GM12878 (cell line): ENCODE measurements around the gene LYZL1. TPM values are rescaled to one million over a fixed set of nuclear protein-coding genes. Genes with fewer than 3 reads are reported as not detected.

Experiments
- ATAC-seq: fragments of 200-7000 bp; cut with Tn5 transposase; 3 replicates; pipeline ENCODE4 v1.9.1; 2020; ENCODE audit warnings: mild to moderate bottlenecking, moderate library complexity
- BruUV-seq: library from RNA; stranded (reverse); fragments of 400-500 nt; replicated peaks from 2 replicates; lab custom pipeline; 2021; lab: Mats Ljungman, UMichigan
- CTCF ChIA-PET: fragments of 300-600 bp; sonication (Branson Sonifier 250); formaldehyde crosslinking; extraction: SDS; loops from one replicate; lab custom pipeline; 2021; ENCODE audit warnings: inconsistent platforms; lab: Yijun Ruan, JAX
- POLR2A ChIA-PET: fragments of 350-600 bp; formaldehyde crosslinking; extraction: SDS; loops from one replicate; lab custom pipeline; 2021; ENCODE audit warnings: inconsistent platforms; lab: Charles Lee
- RAD21 ChIA-PET: fragments of 300-600 bp; sonication (Branson Sonifier 250); formaldehyde crosslinking; loops from one replicate; lab custom pipeline; 2023; ENCODE audit warnings: antibody characterized with exemption; ENCODE audit not compliant: unreplicated experiment; lab: Charles Lee
- SMC1A ChIA-PET: fragments of 300-600 bp; sonication (Branson Sonifier 250); formaldehyde crosslinking; loops from one replicate; lab custom pipeline; 2023; ENCODE audit not compliant: unreplicated experiment, uncharacterized antibody; lab: Charles Lee
- DNase-seq: peaks from one replicate; pipeline ENCODE4 v3.0.0-alpha.2; 2011; ENCODE audit warnings: low read depth, low spot score
- FAIRE-seq: peaks from 3 replicates; lab custom pipeline; 2011; peaks lifted over from hg19 to GRCh38; lab: Jason Lieb, UNC
- H2AFZ ChIP-seq: 2 replicates; pipeline ENCODE4 v1.6.0; 2011; ENCODE audit warnings: low read depth, low read length, control low read depth; ENCODE audit not compliant: control insufficient read depth
- H3K27ac ChIP-seq: 2 replicates; pipeline ENCODE4 v1.5.1; 2011; ENCODE audit warnings: control low read depth; ENCODE audit not compliant: control insufficient read depth, insufficient read depth
- H3K27me3 ChIP-seq, 2 experiments: replicated peaks in 1 of 2; 2 replicates each; pipeline versions ENCODE4 v1.6.0 to v1.6.1; 2011; ENCODE audit warnings: low read length in 1 of 2; ENCODE audit not compliant: control insufficient read depth in 2 of 2, insufficient read depth in 2 of 2
- H3K36me3 ChIP-seq, 2 experiments: 2 replicates each; pipeline ENCODE4 v1.5.1; 2011; ENCODE audit warnings: low read length in 1 of 2; ENCODE audit not compliant: control insufficient read depth in 2 of 2, insufficient read depth in 2 of 2
- H3K4me1 ChIP-seq: 2 replicates; pipeline ENCODE4 v1.6.1; 2011; ENCODE audit warnings: mild to moderate bottlenecking, low read length, moderate library complexity, mixed read lengths; ENCODE audit not compliant: control insufficient read depth, insufficient read depth
- H3K4me2 ChIP-seq: 2 replicates; pipeline ENCODE4 v1.6.0; 2011; ENCODE audit warnings: control low read depth; ENCODE audit not compliant: control insufficient read depth, insufficient read depth
- H3K4me3 ChIP-seq: fragments of 200-600 bp; sonication (generic); 2 replicates; pipeline ENCODE4 v1.5.1; 2016
- H3K79me2 ChIP-seq: 2 replicates; pipeline ENCODE4 v1.6.0; 2011; ENCODE audit warnings: low read length; ENCODE audit not compliant: control insufficient read depth, insufficient read depth
- H3K9ac ChIP-seq: 2 replicates; pipeline ENCODE4 v1.8.0; 2011; ENCODE audit warnings: low read length, control low read depth, mixed read lengths; ENCODE audit not compliant: control insufficient read depth, insufficient read depth
- H3K9me3 ChIP-seq: replicated peaks from 3 replicates; pipeline ENCODE4 v1.5.1; 2011; ENCODE audit warnings: mild to moderate bottlenecking, low read length; ENCODE audit not compliant: control insufficient read depth, insufficient read depth
- H4K20me1 ChIP-seq: 2 replicates; pipeline ENCODE4 v1.6.0; 2011; ENCODE audit not compliant: control insufficient read depth, insufficient read depth
- EZH2 ChIP-seq: IDR thresholded peaks from 2 replicates; pipeline ENCODE4 v1.6.1; 2012; ENCODE audit warnings: low read depth, mild to moderate bottlenecking, control low read depth, inconsistent platforms, low read length, borderline replicate concordance; ENCODE audit not compliant: control insufficient read depth
- KDM1A ChIP-seq: fragments of 200-600 bp; sonication (generic); IDR thresholded peaks from 2 replicates; pipeline ENCODE4 v1.6.1; 2016; ENCODE audit warnings: borderline replicate concordance
- MEF2B ChIP-seq: fragments of 450-650 bp; IDR thresholded peaks from 2 replicates; pipeline ENCODE4 v1.6.1; 2018; ENCODE audit warnings: mild to moderate bottlenecking, moderate library complexity; ENCODE audit not compliant: partially characterized antibody, poor library complexity, severe bottlenecking
- MTA2 ChIP-seq: fragments of 450-650 bp; IDR thresholded peaks from 2 replicates; pipeline ENCODE4 v1.6.1; 2016; ENCODE audit warnings: low read depth, mild to moderate bottlenecking, moderate library complexity
- RAD21 ChIP-seq: IDR thresholded peaks from 2 replicates; pipeline ENCODE4 v1.6.1; 2011; ENCODE audit warnings: mild to moderate bottlenecking, low read depth, low read length, moderate library complexity; ENCODE audit not compliant: insufficient read depth
- RAD51 ChIP-seq: fragments of 450-650 bp; IDR thresholded peaks from 2 replicates; pipeline ENCODE4 v1.6.1; 2016; ENCODE audit warnings: moderate library complexity, mild to moderate bottlenecking, inconsistent platforms
- RCOR1 ChIP-seq: conservative IDR thresholded peaks from 2 replicates; pipeline ENCODE4 v1.6.1; 2012; ENCODE audit warnings: low read depth, low read length, improper control_type of control experiment
- ZNF384 ChIP-seq: IDR thresholded peaks from 2 replicates; pipeline ENCODE4 v1.6.1; 2012; ENCODE audit warnings: low read depth, mild to moderate bottlenecking, low read length, improper control_type of control experiment, borderline replicate concordance
- WGBS: methylation state at CpG from one replicate; pipeline ENCODE4 v1.1.6; 2016; ENCODE audit warnings: low lambda C conversion rate; ENCODE audit not compliant: insufficient replicate concordance, insufficient coverage; ENCODE audit errors: missing lambda C conversion rate; 5-methylcytosine and 5-hydroxymethylcytosine counted together
- in situ Hi-C: fragments of 300-500 bp; cut with MboI; formaldehyde crosslinking; loops from 9 replicates; pipeline ENCODE4 v1.14.3; 2018; ENCODE audit warnings: mixed read lengths
- intact Hi-C: fragments of 100-400 bp; cut with micrococcal nuclease; formaldehyde crosslinking; loops from one replicate; pipeline ENCODE4 v1.14.2; 2022; ENCODE audit not compliant: unreplicated experiment
- polyA plus RNA-seq, 11 experiments: library from polyadenylated mRNA; depleted of rRNA in 4 of 11; unstranded in 6 of 11; stranded (reverse) in 5 of 11; fragments of >200 nt; fragmentation: Nextera tagmentation in 4 of 11; fragmentation: Illumina TruSeq in 1 of 11; extraction: Ambion mirVana in 4 of 11; extraction: Trizol in 1 of 11; gene quantifications; 1 replicate in 1 of 11; 2 replicates in 10 of 11; pipeline versions ENCODE4 v1.2.1 to v1.2.3, GENCODE V29; 2011 to 2016; ENCODE audit warnings: inconsistent platforms in 2 of 11, missing spikeins in 2 of 11, low read depth in 1 of 11
- total RNA-seq, 4 experiments: library from RNA; depleted of rRNA in 3 of 4; stranded (reverse); fragments of >200 nt in 3 of 4; fragmentation: Illumina TruSeq in 1 of 4; extraction: Trizol in 1 of 4; gene quantifications; 2 replicates each; pipeline versions ENCODE4 v1.2.1 to v1.2.3, GENCODE V29; 2013 to 2021
- TF ChIP-seq, protein P1 (sequence below): fragments of 450-650 bp; IDR thresholded peaks from 2 replicates; pipeline ENCODE4 v1.6.1; 2016; ENCODE audit warnings: mild to moderate bottlenecking

The LYZL1 gene
- total and polyA plus RNA-seq, 10 of the 15 experiments (the other 5 are each of a cell fraction or from before 2014, with no cell fraction given), result not detected

DNA sequence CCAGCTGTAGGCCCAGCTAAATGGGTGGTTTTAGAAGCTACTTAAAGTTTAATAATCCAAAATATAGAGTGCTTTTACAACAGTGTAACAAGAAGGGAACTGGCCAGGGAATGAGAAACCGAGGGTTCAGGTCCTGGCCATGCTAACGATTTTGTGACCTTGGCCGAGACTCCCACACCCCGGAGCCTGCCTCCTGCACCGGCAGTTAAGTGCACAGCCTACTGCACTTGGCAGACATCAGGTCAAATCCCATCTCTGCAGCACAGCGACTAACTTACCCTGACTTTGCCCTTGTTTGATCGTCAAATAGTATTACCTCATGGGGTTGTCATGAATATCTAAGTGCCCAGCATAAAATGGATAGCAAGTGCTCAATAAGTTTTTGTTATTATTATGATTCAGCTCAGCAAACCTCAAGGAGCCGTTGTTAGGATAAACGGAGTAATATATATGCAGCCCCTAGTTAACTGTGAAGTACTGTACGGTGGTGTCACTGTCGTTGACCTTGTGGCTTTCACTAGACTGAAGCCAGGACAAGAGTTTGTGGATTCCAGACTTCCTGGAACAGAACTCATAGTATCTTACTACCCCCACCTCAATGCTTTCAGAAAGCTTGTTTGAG is 35.5 kb downstream of the LYZL1 start:
- no peaks in the 10 kb centered on the region for H3K36me3 ChIP-seq
- ATAC-seq, result no peak
- no peak overlapping the region for H3K4me2 ChIP-seq
- H3K27me3 ChIP-seq, result no peaks in the 10 kb centered on the region; a peak in 1 of 4 replicates
- no peaks in the 10 kb centered on the region for H3K9me3 ChIP-seq
- H3K9ac ChIP-seq, result no peak overlapping the region
- no TSS peak for BruUV-seq
- ChIA-PET POLR2A (no interaction called here), CTCF (no interaction called here), SMC1A (no interaction called here)
- H2AFZ ChIP-seq, result no peak overlapping the region
- H3K4me1 ChIP-seq, result no peaks in the 10 kb centered on the region
- WGBS, result 33% methylated on average over 11 of the region's 11 CpGs
- no peak for TF ChIP-seq ZNF384
- no peak for TF ChIP-seq RAD21
- TF ChIP-seq RCOR1, result no peak
- no peak for TF ChIP-seq KDM1A
- TF ChIP-seq RAD51, result no peak
- TF ChIP-seq, all 136 proteins: peak for 0
- intact Hi-C loops, result no loop called here
- Histone ChIP-seq H3K4me3 (no peak overlapping the region), H3K27ac (no peak overlapping the region), H4K20me1 (no peaks in the 10 kb centered on the region), H3K79me2 (no peaks in the 10 kb centered on the region)
- no peak for DNase-seq
- RAD21 ChIA-PET, result no interaction called here
- in situ Hi-C loops, result no loop called here
- FAIRE-seq, result no peak

DNA sequence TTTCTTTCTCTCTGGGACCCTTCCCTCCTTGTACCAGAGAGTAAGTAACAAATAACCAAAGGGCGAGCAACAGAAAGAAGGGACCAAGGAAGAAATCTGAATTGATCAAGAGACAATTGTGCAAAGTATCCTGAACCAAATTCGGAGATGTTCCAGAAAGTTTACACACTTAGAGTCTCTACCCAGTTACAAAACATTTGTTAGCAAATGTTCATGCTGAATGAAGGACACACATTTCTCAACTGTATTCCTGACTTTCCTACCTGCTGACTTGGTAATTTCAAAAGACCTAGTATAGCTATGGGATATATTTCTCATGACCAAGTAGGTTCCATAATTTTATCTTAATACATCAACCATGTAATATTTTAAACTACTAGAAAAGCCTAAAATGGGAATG is 37.4 kb downstream of the LYZL1 start:
- FAIRE-seq (no peak), DNase-seq (no peak), ATAC-seq (no peak)
- Histone ChIP-seq H3K27ac (no peak overlapping the region), H3K27me3 (no peaks in the 10 kb centered on the region), H4K20me1 (no peaks in the 10 kb centered on the region), H3K4me1 (no peaks in the 10 kb centered on the region), H3K4me3 (no peak overlapping the region), H3K36me3 (no peaks in the 10 kb centered on the region), H3K9me3 (no peaks in the 10 kb centered on the region), H3K79me2 (no peaks in the 10 kb centered on the region), H3K9ac (no peak overlapping the region), H2AFZ (no peak overlapping the region), H3K4me2 (no peak overlapping the region)
- ChIA-PET POLR2A (no interaction called here), CTCF (no interaction called here), SMC1A (no interaction called here), RAD21 (no interaction called here)
- 6% methylated on average over 2 of the region's 2 CpGs for WGBS
- no peak for TF ChIP-seq MEF2B
- TF ChIP-seq MTA2, result no peak
- no peak for TF ChIP-seq ZNF384
- no peak for TF ChIP-seq EZH2
- TF ChIP-seq, protein P1, sequence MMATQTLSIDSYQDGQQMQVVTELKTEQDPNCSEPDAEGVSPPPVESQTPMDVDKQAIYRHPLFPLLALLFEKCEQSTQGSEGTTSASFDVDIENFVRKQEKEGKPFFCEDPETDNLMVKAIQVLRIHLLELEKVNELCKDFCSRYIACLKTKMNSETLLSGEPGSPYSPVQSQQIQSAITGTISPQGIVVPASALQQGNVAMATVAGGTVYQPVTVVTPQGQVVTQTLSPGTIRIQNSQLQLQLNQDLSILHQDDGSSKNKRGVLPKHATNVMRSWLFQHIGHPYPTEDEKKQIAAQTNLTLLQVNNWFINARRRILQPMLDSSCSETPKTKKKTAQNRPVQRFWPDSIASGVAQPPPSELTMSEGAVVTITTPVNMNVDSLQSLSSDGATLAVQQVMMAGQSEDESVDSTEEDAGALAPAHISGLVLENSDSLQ, result no peak
- intact Hi-C loops (no loop called here), in situ Hi-C loops (no loop called here)
- no TSS peak for BruUV-seq
